ENCODE results near the gene ABCB9. TPM values are rescaled to one million over a fixed set of nuclear protein-coding genes. Genes with fewer than 3 reads are reported as not detected.

Gene ABCB9
- total RNA-seq (2021; fragmentation: NEBNext Ultra II Directional; extraction: Animal tissue kit (Norgen Biotek cat#: 25700)) (6.3 and 8.0 TPM in 2 replicates), polyA plus RNA-seq (2011; rRNA removed) (3.8 and 5.0 TPM in 2 replicates), polyA minus RNA-seq (2011; rRNA and poly(A)+ RNA removed) (6.1 and 7.9 TPM in 2 replicates)
- polyA plus RNA-seq (2011; cell fraction: cytosol; rRNA removed) = 4.0 TPM
- 7.8 TPM for polyA plus RNA-seq (2011; cell fraction: nucleus; rRNA removed)
- 1.7 to 3.8 TPM (median 3.3 TPM) in 4 replicates for polyA plus RNA-seq (2012, experiment 1 of 2)
- 3.3 TPM for polyA plus RNA-seq (2012, experiment 2 of 2)
- 3.2 TPM for polyA plus RNA-seq (2013, experiment 1 of 2)
- 3.4 TPM for polyA plus RNA-seq (2013, experiment 2 of 2)
- polyA minus RNA-seq (2011; cell fraction: cytosol; rRNA and poly(A)+ RNA removed) = 6.6 TPM
- polyA minus RNA-seq (2011; cell fraction: nucleus; rRNA and poly(A)+ RNA removed) = 9.2 TPM
- long read RNA-seq, experiment 1, partial matches to known transcripts = 1 of 1 reads
- long read RNA-seq, experiment 1, other reads (novel, unspliced or antisense) = 0 of 1 reads
- long read RNA-seq, experiment 2 = 0 reads

DNA sequence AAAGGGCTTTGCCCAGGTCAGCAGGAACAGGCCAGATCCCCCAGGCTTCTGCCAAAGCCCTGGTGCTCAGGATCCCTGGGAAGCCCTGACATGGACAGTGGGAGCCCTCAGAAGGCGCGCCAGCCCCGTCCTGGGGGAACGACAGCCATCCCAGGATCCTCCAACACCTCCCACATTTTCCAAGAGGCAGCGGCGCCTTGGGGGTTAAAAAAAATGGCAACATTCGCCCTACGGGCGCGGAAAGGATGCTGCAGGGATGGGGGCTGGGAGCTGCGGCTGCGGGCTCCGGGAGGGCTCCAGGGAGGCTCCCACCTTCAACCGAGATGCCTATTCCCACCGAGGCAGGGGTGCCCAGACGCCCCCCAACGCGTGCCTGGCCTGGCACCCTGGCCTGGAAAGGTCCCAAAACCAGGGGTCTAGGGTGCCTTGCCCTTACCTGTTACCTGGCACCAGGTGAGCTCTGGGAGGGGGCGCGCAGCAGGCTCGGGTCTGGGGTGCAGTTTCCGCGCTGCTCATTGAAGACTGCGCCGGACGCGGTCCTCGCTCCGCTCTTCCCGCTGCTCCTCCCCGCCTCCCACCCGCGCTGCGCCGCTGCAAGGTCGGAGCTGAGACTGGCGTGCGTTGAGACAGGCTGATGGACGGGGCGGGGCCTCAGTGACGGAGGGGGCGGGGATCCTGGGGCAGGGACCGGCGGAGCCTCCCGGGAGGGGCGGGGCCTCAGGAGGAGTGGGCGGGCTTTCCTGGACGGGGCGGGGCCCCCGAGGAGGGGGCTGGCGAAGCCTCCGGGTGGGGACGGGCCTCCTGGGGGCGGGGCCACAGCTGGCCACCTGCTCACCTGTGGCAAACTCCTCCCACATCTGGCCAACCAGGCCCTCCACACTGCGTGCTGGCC, at the start of gene ABCB9:
Gene ABCB9 (minus strand): TSS at position 613 of the 892 bp plus-strand sequence. CDS start 6,228 bp downstream, outside the sequence.
- DNase-seq (ENCODE audit: low read depth in 1 of 2, low spot score in 2 of 2) (peak; percentile 90 to 99), FAIRE-seq (no peak)
- peaks cover 4 to 5% (median 5%) of the 10 kb centered on the region in 4 experiments; a peak in 6 of 7 replicates for H3K4me1 ChIP-seq (replicated peaks in 1 of 4; ENCODE audit: control insufficient read depth in 3 of 4, insufficient read depth in 4 of 4, low read length in 3 of 4)
- H4K5ac ChIP-seq (ENCODE audit: insufficient read length, low read depth, low read length) = no peak within 1 kb of the TSS
- H3K4me3 ChIP-seq (ENCODE audit: extremely low read depth in 1 of 4, insufficient read depth in 2 of 4, low read depth in 3 of 4, low read length in 4 of 4) = peak within 1 kb of the TSS; percentile 54 to 86 (median 72)
- H2BK12ac ChIP-seq (ENCODE audit: low read depth, low read length) = peak within 1 kb of the TSS; percentile 44; the same call in 1 of the 2 replicates
- no peaks in the 10 kb centered on the region for H3K9me3 ChIP-seq (ENCODE audit: insufficient read depth in 2 of 2, low read depth in 1 of 2, low read length in 1 of 2)
- H4K20me1 ChIP-seq (replicated peaks in 1 of 2; ENCODE audit: control insufficient read depth in 1 of 2, insufficient read depth in 2 of 2, low read length in 2 of 2) = peaks cover 5 to 12% of the 10 kb centered on the region in 2 experiments
- H3K56ac ChIP-seq (replicated peaks; ENCODE audit: insufficient read length, low read depth, low read length) = no peak within 1 kb of the TSS
- POLR2A ChIA-PET (ENCODE audit: partially characterized antibody) = interaction anchor here (0.9 to 1.8 kb wide), 7 partner anchors 10 to 272 kb away, joined by 3 to 13 read pairs (median 3); partner anchors contain the start of gene OGFOD2
- H3K9ac ChIP-seq (replicated peaks in 1 of 4; ENCODE audit: extremely low read depth in 1 of 4, low read depth in 3 of 4, low read length in 3 of 4) = no peak within 1 kb of the TSS
- no peak within 1 kb of the TSS for H4K91ac ChIP-seq (replicated peaks; ENCODE audit: insufficient read length, low read length)
- peak within 1 kb of the TSS; percentile 48 for H3K4ac ChIP-seq (replicated peaks; ENCODE audit: insufficient read length, low read depth, low read length)
- H2BK5ac ChIP-seq (ENCODE audit: low read depth, low read length) = peak within 1 kb of the TSS; percentile 56; the same call in 1 of the 2 replicates
- no peak within 1 kb of the TSS; the same call in none of the 2 replicates for H4K8ac ChIP-seq (ENCODE audit: extremely low read depth, insufficient read depth, low read length)
- H3K27ac ChIP-seq (ENCODE audit: low read depth, low read length) = no peak within 1 kb of the TSS
- H3K79me2 ChIP-seq (ENCODE audit: control insufficient read depth in 1 of 2, insufficient read depth in 2 of 2, low read length in 2 of 2) = no peaks in the 10 kb centered on the region
- H3K4me2 ChIP-seq (ENCODE audit: insufficient read depth in 1 of 2, low read depth in 2 of 2, low read length in 2 of 2) = peak within 1 kb of the TSS; percentile 64 to 95
- no peak within 1 kb of the TSS for H3K18ac ChIP-seq (ENCODE audit: extremely low read depth, low read length)
- H3K36me3 ChIP-seq (ENCODE audit: control insufficient read depth in 2 of 4, insufficient read depth in 4 of 4, low read length in 3 of 4) = no peaks in the 10 kb centered on the region
- H3K23ac ChIP-seq (ENCODE audit: insufficient read length) = no peak within 1 kb of the TSS
- H2BK20ac ChIP-seq (ENCODE audit: low read length) = no peak within 1 kb of the TSS
- CTCF ChIA-PET (ENCODE audit: partially characterized antibody) = interaction anchor here (1.1 kb wide), 1 partner anchor 12 kb away, joined by 3 read pairs; no protein-coding TSS in a partner anchor
- 0 out of 2 replicates have a peak within 1 kb of the TSS, but pooled peaks have one; percentile 57 for H2AFZ ChIP-seq (ENCODE audit: low read length)
- peaks cover 3% of the 10 kb centered on the region; the same call in 1 of the 2 replicates for H3K23me2 ChIP-seq (ENCODE audit: low read depth, low read length)
- no peak within 1 kb of the TSS for H3K14ac ChIP-seq (ENCODE audit: insufficient read length)
- H2AK5ac ChIP-seq (ENCODE audit: low read depth, low read length) = 0 out of 2 replicates have a peak within 1 kb of the TSS, but pooled peaks have one; percentile 40
- WGBS, 2 experiments (ENCODE audit: extremely low coverage in 1 of 2, insufficient coverage in 1 of 2, insufficient read length in 1 of 2, insufficient replicate concordance in 2 of 2, low coverage in 1 of 2, low lambda C conversion rate in 2 of 2, missing lambda C conversion rate in 1 of 2) = 4% methylated on average over 38 of the region's 55 CpGs; no CpG with 5 or more reads in 1 of the 2 experiments
- H3K27me3 ChIP-seq (replicated peaks in 1 of 4; ENCODE audit: control insufficient read depth in 3 of 4, extremely low read depth in 1 of 4, insufficient read depth in 3 of 4, low read length in 3 of 4) = no peaks in the 10 kb centered on the region
- peak within 1 kb of the TSS; percentile 43 for H2BK120ac ChIP-seq (replicated peaks; ENCODE audit: low read depth, low read length)
- no peaks in the 10 kb centered on the region for H3K79me1 ChIP-seq (ENCODE audit: low read depth, low read length)
- H2BK15ac ChIP-seq (ENCODE audit: low read length) = no peak within 1 kb of the TSS
- TF ChIP-seq SIRT6 (IDR thresholded peaks at IDR 0.05; ENCODE audit: low read length) (no peak), E2F6 (IDR thresholded peaks at IDR 0.05) (0 out of 2 replicates have a peak, but pooled peaks have one; percentile 20), HDAC6 (IDR thresholded peaks at IDR 0.05; ENCODE audit: low read depth, low read length) (no peak), YY1 (IDR thresholded peaks at IDR 0.05; ENCODE audit: low read depth, low read length) (peak; percentile 49; the same call in 1 of the 2 replicates), NANOG (IDR thresholded peaks at IDR 0.05; ENCODE audit: insufficient read depth, low read depth, low read length, poor library complexity, severe bottlenecking) (no peak), TAF1 (IDR thresholded peaks at IDR 0.05; ENCODE audit: low read depth, low read length) (0 out of 2 replicates have a peak, but pooled peaks have one; percentile 18), RBBP5 (IDR thresholded peaks at IDR 0.05; ENCODE audit: borderline replicate concordance, low read depth, low read length) (no peak), RFX5 (IDR thresholded peaks at IDR 0.05; ENCODE audit: borderline replicate concordance, low read depth, low read length) (no peak)

Measured in H1 (cell line).